ENCODE data around the gene VCL. TPM values are rescaled to one million over a fixed set of nuclear protein-coding genes. Genes with fewer than 3 reads are reported as not detected.

VCL gene
- total RNA-seq, 4 donors from 2014 or later, result 64.1 to 113 (median 73.4) TPM

DNA sequence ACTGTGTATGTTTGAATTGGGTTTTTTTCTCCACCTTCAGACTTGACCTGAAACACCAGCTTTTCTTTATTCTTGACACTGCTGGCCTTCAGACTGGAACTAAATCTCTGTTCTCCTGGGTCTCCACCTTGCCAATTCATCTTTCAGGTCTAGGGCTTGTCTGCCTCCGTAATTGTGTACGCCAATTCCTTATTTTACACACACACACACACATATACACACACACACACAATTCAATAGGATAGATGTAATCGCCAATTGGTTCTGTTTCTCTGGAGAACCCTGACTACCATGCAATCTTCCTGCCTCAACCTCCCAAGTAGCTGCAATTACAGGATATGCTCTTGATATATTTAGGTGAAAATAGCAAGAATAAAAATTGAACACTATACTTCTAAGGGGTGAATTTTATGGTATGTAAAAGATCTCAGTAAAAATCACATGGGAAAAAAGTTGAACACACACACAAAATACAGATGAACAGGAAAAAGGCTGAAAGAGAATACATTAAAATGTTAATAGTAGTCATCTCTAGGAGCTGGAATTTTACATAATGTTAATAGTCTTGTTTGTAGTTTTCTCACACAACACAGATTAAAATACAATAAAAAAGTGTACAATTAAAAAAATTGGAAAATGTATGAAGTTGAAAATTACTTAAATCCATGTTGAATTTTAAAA lies 6.6 kb upstream of the VCL start:
- TF ChIP-seq, protein P1, sequence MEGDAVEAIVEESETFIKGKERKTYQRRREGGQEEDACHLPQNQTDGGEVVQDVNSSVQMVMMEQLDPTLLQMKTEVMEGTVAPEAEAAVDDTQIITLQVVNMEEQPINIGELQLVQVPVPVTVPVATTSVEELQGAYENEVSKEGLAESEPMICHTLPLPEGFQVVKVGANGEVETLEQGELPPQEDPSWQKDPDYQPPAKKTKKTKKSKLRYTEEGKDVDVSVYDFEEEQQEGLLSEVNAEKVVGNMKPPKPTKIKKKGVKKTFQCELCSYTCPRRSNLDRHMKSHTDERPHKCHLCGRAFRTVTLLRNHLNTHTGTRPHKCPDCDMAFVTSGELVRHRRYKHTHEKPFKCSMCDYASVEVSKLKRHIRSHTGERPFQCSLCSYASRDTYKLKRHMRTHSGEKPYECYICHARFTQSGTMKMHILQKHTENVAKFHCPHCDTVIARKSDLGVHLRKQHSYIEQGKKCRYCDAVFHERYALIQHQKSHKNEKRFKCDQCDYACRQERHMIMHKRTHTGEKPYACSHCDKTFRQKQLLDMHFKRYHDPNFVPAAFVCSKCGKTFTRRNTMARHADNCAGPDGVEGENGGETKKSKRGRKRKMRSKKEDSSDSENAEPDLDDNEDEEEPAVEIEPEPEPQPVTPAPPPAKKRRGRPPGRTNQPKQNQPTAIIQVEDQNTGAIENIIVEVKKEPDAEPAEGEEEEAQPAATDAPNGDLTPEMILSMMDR (IDR thresholded peaks at IDR 0.05; ENCODE audit: low read depth), result no peak

DNA sequence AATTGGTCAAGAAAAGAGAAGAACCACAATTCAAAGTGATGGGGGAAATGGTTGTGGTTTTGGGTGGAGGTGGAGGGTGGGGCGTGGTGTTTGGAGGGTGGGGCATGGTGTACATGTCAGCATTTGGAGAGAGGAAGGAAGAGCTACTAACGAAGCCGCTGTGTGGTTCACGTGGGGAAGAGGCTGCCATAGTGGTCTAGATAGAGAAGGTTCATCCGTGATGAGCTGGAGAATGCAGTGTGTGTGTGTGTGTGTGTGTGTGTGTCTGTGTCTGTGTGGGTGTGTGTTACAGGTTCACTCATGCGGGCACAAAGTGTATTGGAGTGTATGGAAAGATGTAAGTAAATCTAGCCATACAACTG lies 6.1 kb upstream of the VCL start:
- TF ChIP-seq, protein P1 (IDR thresholded peaks at IDR 0.05; ENCODE audit: low read depth), result no peak

DNA sequence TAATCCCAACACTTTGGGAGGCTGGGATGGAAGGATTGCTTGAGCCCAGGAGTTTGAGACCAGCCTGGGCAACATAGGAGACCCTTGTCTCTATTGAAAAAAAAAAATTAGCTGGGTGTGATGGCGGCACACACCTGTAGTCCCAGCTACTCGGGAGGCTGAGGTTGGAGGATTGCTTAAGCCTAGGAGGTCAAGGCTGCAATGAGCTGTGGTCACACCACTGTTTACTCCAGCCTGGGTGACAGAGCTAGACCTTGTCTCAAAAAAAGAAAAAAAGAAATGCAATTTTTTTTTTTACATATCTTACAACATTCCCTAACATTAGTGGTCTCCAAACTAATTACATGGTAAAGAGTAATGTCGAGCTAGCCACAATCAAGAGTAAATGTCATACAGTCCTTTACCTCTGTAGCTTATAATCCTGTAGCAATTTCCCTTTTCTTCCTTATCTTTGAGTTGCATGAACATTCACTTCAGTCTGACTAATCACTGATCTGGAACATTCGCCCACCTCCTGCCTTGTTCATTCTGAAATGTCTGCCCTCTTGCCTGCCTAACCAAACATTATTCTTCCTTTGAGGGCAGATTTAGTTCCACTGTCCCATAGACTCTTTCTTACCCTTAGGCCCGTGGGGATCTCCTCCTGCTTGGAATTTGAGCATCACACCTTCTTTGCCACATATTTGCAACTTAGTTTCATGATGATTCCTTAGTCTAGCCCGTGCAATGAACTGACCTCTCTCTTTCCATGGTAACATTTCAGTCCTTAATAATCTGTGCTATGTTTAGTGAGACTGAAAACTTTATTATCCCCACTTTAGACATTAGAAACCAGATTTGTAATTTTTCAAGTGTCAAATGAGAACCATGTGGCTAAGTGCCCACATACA lies 4.8 kb upstream of the VCL start:
- TF ChIP-seq, protein P1 (IDR thresholded peaks at IDR 0.05; ENCODE audit: low read depth), result no peak

DNA sequence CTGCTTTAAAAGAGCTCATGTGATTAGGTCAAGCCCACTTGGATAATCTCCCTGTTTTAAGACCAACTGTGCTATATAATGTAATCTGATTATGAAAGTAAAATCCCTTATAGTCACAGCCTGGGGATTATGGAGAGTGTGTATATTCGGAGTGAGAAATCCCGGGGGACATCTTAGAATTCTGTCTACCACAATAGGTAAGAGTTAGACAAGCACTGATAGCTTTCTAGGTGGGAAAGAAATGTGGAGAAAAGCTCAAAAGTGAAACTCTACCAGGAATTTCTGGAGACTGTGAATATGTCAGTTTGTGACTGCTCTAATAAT lies 2.9 kb upstream of the VCL start:
- TF ChIP-seq, protein P1 (IDR thresholded peaks at IDR 0.05; ENCODE audit: low read depth), result no peak

DNA sequence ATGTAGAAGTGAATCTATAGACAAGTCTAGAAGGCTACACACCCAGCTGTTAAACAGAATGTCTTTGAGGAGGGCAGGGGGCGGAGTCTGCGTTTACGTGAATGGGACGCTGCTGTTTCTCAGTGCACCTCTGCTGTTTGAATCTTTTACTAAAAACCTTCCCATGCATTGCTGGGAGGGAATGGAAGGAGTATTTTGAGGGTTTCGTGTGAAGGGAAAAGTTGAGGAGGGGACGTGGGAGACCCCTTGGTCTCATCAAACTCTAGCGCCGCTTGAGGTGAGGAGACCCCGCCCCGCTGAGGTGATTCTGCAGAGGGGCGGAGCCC lies 492 bp upstream of the VCL start:
- TF ChIP-seq, protein P1 (IDR thresholded peaks at IDR 0.05; ENCODE audit: low read depth), result no peak

DNA sequence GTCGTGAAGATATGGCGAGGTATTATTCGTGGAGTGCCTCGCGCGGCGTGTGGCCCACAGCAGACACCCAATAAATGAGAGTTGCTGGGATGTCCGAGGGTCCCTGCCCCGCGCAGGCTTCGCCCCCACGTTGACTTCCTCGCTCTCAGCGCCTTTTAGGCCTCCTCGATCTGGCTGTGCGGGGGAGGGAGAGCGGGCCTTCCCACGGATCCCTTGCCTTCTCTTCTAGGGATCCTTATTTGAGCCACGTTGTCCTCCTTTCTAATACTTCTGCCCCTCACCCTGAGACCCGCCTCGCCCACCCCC lies 660 bp downstream of the VCL start:
- TF ChIP-seq, protein P1 (IDR thresholded peaks at IDR 0.05; ENCODE audit: low read depth), result no peak

DNA sequence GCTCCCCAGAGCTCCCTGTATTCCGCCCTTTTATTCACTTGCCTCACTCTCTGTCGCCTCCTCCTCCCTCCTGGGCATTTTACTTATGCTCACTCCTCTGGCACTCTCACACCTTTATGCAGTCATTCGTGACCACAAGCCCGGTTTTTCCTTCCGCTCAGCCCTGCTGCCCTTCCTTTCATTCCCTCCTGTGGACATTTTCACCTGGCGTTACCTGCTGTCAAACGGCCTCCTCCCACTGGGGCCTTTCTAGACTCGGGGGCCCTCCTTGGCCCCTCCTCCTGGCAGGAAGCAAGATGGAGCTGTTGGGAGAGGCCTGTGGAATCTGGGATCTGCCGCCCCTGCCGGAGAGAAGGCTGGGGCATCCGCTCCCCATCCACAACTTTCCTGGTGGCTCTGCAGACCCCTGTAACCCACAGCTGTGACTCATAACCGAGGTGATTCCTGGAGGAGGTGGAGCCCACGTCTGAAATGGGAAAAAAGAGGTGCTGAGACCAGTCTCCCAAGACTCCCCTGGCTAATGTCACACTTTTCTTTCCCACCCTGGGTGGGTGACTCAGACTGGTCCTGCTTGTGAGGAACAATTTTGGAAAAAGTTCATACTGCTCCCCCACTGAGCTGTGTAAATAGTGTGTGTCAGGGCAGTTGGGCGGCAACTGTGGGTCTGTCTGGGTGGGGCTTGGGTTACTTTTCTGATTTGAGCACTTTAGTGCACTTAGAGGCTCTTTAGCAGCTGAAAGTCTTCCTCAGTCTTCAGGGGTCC lies 1.2 kb downstream of the VCL start:
- TF ChIP-seq, protein P1 (IDR thresholded peaks at IDR 0.05; ENCODE audit: low read depth), result no peak

Measured in subcutaneous adipose tissue (tissue), 4 donors.